Inflammatory macrophage treated with lipopolysaccharide for 1 hour (primary cell): ENCODE data around the gene DYSF.

Source experiments
- DNase-seq, 2 donors: peaks; one replicate each; pipeline ENCODE4 v3.0.0-alpha.2; 2020 to 2022

DYSF gene

DNA sequence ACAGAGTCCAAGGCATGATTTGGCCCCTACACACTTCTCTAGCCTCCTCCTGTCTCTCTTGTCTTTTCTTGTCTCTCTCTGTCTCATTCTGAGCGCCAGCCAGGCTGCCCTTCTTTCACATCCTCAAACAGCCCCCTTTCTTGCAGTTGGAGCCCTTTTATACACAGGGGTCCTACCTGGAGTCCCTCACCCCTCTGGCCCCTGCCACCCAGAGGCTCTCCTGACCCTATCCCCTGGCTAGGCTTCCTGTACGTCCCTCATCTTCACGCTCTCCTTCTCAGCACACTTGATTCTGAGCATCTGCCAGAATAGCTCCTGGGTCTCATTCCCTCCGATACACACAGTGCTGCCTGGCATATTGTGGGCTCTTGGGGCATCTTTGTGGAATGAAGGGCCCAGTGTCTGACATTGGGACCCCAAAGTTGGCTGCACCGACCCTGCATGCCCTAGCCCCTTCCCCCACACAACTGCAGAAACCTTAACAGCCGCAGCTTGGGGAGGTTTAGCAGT is 261.9 kb downstream of the DYSF start:
- DNase-seq, result no peak

- DNase-seq, result no peak
Observed at GRCh38 chr2:71715951-71716696, 262.8 kb downstream of the DYSF start.

- DNase-seq, result no peak
Observed at GRCh38 chr2:71716697-71717624, 263.6 kb downstream of the DYSF start.

DNA sequence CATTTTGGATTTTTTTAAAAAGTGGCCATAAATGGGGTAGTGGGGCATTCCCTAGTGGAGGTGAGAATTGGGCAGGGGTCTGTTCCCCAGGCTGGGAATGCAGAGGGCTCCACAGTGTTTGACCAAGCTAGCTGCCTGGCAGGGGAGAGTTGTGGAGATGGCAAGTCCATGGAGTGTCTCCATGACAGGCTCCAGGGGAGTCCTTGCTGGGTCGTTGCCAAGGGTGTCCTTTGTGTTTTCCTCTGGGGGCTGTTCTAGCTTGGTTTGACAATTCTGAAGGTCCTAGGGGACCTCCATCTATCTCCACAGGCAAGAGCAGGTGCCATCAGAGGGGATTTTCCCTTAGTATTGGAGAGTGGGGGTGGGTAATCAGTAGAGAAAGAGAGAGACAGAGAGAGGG is 265.3 kb downstream of the DYSF start:
- DNase-seq, result no peak

DNA sequence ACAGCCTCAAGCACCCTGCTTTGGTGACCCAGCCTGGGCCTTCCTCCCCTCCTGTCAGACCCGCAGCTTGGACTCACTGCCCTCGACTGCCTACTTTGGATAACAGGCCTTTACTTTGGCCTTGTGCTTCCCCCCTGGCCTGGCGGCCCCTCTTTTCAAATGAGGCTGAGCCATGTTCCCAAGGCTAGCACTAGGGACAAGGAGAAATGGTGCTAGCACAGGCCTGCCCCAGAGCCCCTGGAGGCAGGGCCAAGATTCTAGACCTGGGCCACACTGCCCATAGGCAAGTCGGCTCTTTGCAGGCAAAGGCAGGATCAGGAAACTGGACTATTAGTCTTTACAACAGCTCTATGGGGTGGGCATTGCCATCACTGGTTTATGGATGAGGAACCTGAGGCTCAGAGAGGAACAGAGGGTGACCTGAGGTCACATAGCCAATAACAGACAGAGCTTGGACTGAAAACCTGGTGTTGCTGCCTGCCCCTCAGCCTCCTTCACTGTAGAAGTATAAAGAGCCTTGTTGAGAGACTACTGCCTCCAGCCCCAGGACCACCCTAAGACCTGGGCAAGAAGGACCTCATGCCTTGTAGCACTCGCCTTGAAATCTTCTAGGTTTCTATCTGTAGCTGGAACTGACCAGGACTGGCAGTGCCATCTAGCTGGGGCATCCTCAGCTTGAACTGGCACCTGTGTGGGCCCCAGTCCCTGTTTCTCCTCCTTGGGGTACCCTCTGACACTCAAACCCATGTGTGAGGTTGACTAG is 266.3 kb downstream of the DYSF start:
- no peak for DNase-seq

- DNase-seq, result no peak
Observed at GRCh38 chr2:71720283-71720560, 266.9 kb downstream of the DYSF start.

- no peak for DNase-seq
Observed at GRCh38 chr2:71720596-71721361, 267.4 kb downstream of the DYSF start.

DNA sequence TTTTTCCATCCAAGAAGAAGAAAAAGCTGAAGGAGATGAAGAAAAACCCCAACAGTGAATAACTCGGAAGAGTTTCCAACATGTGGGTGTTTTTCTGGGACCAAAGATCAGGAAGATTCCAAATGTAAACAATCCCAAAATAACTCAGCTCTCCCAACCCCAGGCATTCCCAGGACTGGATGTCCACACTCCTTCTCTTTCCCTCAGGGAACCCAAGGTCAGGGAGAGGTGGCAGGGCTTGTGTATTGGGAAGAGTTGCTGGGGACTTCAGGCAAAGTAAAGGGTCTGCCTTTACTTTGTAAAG is 268.0 kb downstream of the DYSF start:
- DNase-seq, result no peak

GRCh38 chr2:71721669-71722068 is 268.3 kb downstream of the DYSF start:
- no peak for DNase-seq

DNA sequence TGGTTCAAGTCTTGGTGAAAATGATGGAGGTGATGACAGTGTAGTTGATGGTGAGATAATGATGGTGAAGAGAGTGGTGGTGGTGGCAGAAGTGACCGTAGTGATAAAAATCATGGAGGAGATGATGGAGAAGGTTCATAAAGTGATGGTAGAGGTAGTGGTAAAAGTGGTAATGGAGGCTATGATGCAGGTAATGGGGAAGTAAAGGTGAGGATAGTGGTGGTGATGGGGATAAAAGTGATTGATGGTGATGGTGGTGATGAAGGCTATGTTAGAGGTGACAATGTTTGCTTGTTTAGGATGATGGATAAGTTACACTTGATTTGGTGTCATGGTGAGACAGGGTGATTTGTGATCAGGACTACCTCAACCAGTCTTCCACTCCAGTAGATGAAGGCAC is 268.9 kb downstream of the DYSF start:
- DNase-seq, result no peak

DNA sequence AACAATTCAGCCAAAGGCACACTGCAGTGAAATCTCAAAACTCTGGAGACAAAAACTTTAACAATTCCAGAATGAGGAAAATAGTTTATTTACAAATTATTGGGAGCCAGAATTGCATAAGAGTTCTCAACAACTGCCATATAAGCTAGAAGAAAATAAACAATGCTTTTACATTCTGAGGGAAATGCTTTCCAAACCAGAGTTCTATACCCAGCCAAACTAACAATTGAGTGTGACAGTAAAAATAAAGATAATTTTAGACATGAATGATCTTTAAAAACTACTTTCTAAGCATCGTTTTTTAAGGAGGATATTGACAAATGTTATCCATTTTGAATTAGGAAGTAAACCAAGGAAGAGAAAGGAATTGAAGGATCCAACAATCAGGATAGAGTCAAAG is 271.4 kb downstream of the DYSF start:
- DNase-seq, result no peak

DNA sequence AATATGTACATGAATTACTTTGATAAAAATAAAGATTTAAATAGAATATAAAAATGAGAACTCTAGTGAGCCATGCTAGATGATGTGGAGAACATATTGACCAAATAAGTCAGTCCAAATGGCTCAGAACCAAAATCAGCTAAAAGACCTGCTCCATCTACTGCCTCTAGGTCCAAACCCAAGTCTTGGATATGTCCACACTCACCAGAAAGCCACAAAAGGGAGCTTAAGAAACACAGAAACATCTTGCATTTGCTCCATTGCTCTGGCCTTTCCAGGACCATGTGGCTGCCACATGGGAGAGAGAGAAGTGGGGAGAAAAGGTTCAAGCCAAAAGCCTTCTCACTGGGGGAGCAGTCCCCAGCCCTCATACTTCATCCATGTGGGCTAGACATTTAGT is 272.5 kb downstream of the DYSF start:
- DNase-seq, result no peak

DNA sequence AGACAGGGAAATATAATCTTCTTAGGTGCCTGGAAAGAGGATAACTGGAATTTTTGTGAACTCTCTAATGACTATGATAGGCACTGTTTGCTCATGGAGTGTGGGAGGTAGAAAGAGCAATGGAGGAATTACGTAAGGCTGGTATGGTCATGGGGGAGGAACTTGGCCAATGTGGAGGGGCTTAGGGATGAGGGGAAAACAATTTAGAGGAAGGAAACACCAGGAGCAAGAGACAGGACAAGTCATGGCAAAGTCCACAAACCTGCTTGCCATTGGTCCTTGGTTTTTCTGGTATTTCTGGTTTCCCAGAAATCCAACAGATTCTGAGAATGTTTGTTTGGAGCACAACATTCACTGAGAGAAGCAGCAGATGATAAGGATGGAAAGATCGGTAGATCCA is 274.2 kb downstream of the DYSF start:
- peak in 1 of 2 donors; percentile 11 for DNase-seq

- no peak for DNase-seq
Observed at GRCh38 chr2:71728036-71728435, 274.7 kb downstream of the DYSF start.

- DNase-seq, result no peak
Observed at GRCh38 chr2:71730785-71731383, 277.5 kb downstream of the DYSF start.

GRCh38 chr2:71734620-71735019 is 281.3 kb downstream of the DYSF start:
- DNase-seq, result no peak

- no peak for DNase-seq
Observed at GRCh38 chr2:71735676-71736075, 282.3 kb downstream of the DYSF start.
